H1 (cell line): ENCODE measurements around the gene CHCHD1. TPM values are rescaled to one million over a fixed set of nuclear protein-coding genes. Genes with fewer than 3 reads are reported as not detected.

ENCODE experiments used
- EGR1 ChIP-seq: IDR thresholded peaks from 2 replicates; pipeline ENCODE4 v1.6.1; 2011; ENCODE audit warnings: low read depth, low read length, borderline replicate concordance
- HDAC6 ChIP-seq: IDR thresholded peaks from one replicate; pipeline ENCODE4 v1.7.1; 2012; ENCODE audit warnings: low read depth, mild to moderate bottlenecking, inconsistent platforms, low read length, moderate library complexity
- KDM5A ChIP-seq: fragments of 200-600 bp; IDR thresholded peaks from 2 replicates; pipeline ENCODE4 v1.7.1; 2012; ENCODE audit warnings: mild to moderate bottlenecking, low read length, inconsistent platforms, mixed read lengths
- MAFK ChIP-seq: IDR thresholded peaks from 2 replicates; pipeline ENCODE4 v1.6.1; 2012; ENCODE audit warnings: low read depth, mild to moderate bottlenecking, improper control_type of control experiment, low read length
- RFX5 ChIP-seq: IDR thresholded peaks from 2 replicates; pipeline ENCODE4 v1.6.1; 2011; ENCODE audit warnings: low read depth, low read length, improper control_type of control experiment, borderline replicate concordance
- SIX5 ChIP-seq: IDR thresholded peaks from 2 replicates; pipeline ENCODE4 v1.6.1; 2011; ENCODE audit warnings: mild to moderate bottlenecking, low read depth, low read length
- SRF ChIP-seq: IDR thresholded peaks from 2 replicates; pipeline ENCODE4 v1.6.1; 2011; ENCODE audit warnings: mild to moderate bottlenecking, low read depth, low read length, moderate library complexity
- TBP ChIP-seq: IDR thresholded peaks from 2 replicates; pipeline ENCODE4 v1.6.1; 2011; ENCODE audit warnings: low read depth, low read length, improper control_type of control experiment
- polyA plus RNA-seq, 7 experiments: library from polyadenylated mRNA; depleted of rRNA in 3 of 7; stranded (reverse) in 5 of 7; unstranded in 2 of 7; fragments of >200 nt in 5 of 7; fragments of 200-250 nt in 2 of 7; gene quantifications; 1 replicate in 5 of 7; 2 replicates in 1 of 7; 4 replicates in 1 of 7; pipeline versions ENCODE4 v1.2.1 to v1.2.3, GENCODE V29; 2011 to 2013; ENCODE audit warnings: missing spikeins in 2 of 7, mixed read lengths in 2 of 7
- total RNA-seq: library from RNA; stranded (reverse); fragmentation: NEBNext Ultra II Directional; extraction: Animal tissue kit (Norgen Biotek cat#: 25700); gene quantifications from 2 replicates; pipeline ENCODE4 v1.2.1, GENCODE V29; 2021
- TF ChIP-seq, protein P1 (sequence below): IDR thresholded peaks from 2 replicates; pipeline ENCODE4 v1.6.1; 2012; ENCODE audit warnings: low read length, inconsistent platforms

CHCHD1 gene
- total and polyA plus RNA-seq, 2 of the 8 experiments (the other 6 are each of a cell fraction or from before 2014, with no cell fraction given), result 44.9 to 58.1 TPM

GRCh38 chr10:73802276-73802991 lies 20.6 kb downstream of the CHCHD1 start (continued):
- no peak for TF ChIP-seq EGR1
- TF ChIP-seq SRF, result no peak
- TF ChIP-seq MAFK, result no peak
- TF ChIP-seq TBP, result no peak
- TF ChIP-seq RFX5, result no peak
- no peak for TF ChIP-seq KDM5A
- TF ChIP-seq SIX5, result no peak
- TF ChIP-seq HDAC6, result no peak
- TF ChIP-seq, protein P1, sequence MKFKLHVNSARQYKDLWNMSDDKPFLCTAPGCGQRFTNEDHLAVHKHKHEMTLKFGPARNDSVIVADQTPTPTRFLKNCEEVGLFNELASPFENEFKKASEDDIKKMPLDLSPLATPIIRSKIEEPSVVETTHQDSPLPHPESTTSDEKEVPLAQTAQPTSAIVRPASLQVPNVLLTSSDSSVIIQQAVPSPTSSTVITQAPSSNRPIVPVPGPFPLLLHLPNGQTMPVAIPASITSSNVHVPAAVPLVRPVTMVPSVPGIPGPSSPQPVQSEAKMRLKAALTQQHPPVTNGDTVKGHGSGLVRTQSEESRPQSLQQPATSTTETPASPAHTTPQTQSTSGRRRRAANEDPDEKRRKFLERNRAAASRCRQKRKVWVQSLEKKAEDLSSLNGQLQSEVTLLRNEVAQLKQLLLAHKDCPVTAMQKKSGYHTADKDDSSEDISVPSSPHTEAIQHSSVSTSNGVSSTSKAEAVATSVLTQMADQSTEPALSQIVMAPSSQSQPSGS, result no peak
